IPS-15b (cell line): ENCODE results near the gene NAA60.
"Not testable (repeated sequence)": the region's sequence is repeated elsewhere in the genome, so short reads cannot be mapped to it uniquely, and the experiment has no call there.

ENCODE experiments used
- H3K27me3 ChIP-seq: one replicate; pipeline ENCODE4 v1.6.1; 2013; ENCODE audit warnings: low read length; ENCODE audit not compliant: control insufficient read depth, insufficient read depth
- H3K36me3 ChIP-seq: one replicate; pipeline ENCODE4 v1.6.1; 2013; ENCODE audit warnings: low read length; ENCODE audit not compliant: control insufficient read depth, insufficient read depth
- H3K4me1 ChIP-seq: one replicate; pipeline ENCODE4 v1.6.1; 2013; ENCODE audit warnings: mild to moderate bottlenecking, low read length; ENCODE audit not compliant: control insufficient read depth, insufficient read depth
- H3K4me3 ChIP-seq: one replicate; pipeline ENCODE4 v1.5.1; 2013; ENCODE audit warnings: low read depth, low read length
- H3K9ac ChIP-seq: one replicate; pipeline ENCODE4 v1.6.1; 2013; ENCODE audit warnings: low read depth, mild to moderate bottlenecking, low read length
- H3K9me3 ChIP-seq: one replicate; pipeline ENCODE4 v1.6.1; 2013; ENCODE audit warnings: mild to moderate bottlenecking, low read length; ENCODE audit not compliant: control insufficient read depth, insufficient read depth

NAA60 gene

GRCh38 chr16:3519581-3519980, 76.1 kb downstream of the NAA60 start:
- Histone ChIP-seq H3K9me3 (no peaks in the 10 kb centered on the region), H3K36me3 (peaks cover 6% of the 10 kb centered on the region), H3K27me3 (no peaks in the 10 kb centered on the region), H3K4me1 (no peaks in the 10 kb centered on the region), H3K9ac (no peak overlapping the region), H3K4me3 (no peak overlapping the region)

GRCh38 chr16:3520413-3520812, 76.9 kb downstream of the NAA60 start:
- H3K27me3 ChIP-seq: no peaks in the 10 kb centered on the region

GRCh38 chr16:3520841-3521240, 77.4 kb downstream of the NAA60 start:
- no peaks in the 10 kb centered on the region for H3K4me1 ChIP-seq
- no peak overlapping the region for H3K4me3 ChIP-seq
- peaks cover 8% of the 10 kb centered on the region for H3K36me3 ChIP-seq
- H3K9me3 ChIP-seq: no peaks in the 10 kb centered on the region
- H3K27me3 ChIP-seq: no peaks in the 10 kb centered on the region
- no peak overlapping the region for H3K9ac ChIP-seq

More at GRCh38 chr16:3520413-3520812, 76.9 kb downstream of the NAA60 start:
- H3K4me1 ChIP-seq: no peaks in the 10 kb centered on the region
- peaks cover 8% of the 10 kb centered on the region for H3K36me3 ChIP-seq
- no peak overlapping the region for H3K9ac ChIP-seq
- no peak overlapping the region for H3K4me3 ChIP-seq
- no peaks in the 10 kb centered on the region for H3K9me3 ChIP-seq

GRCh38 chr16:3523281-3523680, 79.8 kb downstream of the NAA60 start:
- no peaks in the 10 kb centered on the region for H3K9me3 ChIP-seq
- H3K36me3 ChIP-seq: peaks cover 3% of the 10 kb centered on the region
- no peak overlapping the region for H3K4me3 ChIP-seq
- H3K27me3 ChIP-seq: no peaks in the 10 kb centered on the region
- no peak overlapping the region for H3K9ac ChIP-seq
- H3K4me1 ChIP-seq: no peaks in the 10 kb centered on the region

GRCh38 chr16:3525951-3526350, 82.5 kb downstream of the NAA60 start:
- H3K9ac ChIP-seq: no peak overlapping the region
- no peaks in the 10 kb centered on the region for H3K9me3 ChIP-seq
- H3K4me1 ChIP-seq: no peaks in the 10 kb centered on the region
- H3K4me3 ChIP-seq: no peak overlapping the region
- no peaks in the 10 kb centered on the region for H3K27me3 ChIP-seq
- peaks cover 9% of the 10 kb centered on the region for H3K36me3 ChIP-seq

- not testable (repeated sequence) for H3K27me3 ChIP-seq, H3K9ac ChIP-seq, H3K4me1 ChIP-seq, H3K36me3 ChIP-seq, H3K9me3 ChIP-seq, H3K4me3 ChIP-seq
These were observed 83.8 kb downstream of the NAA60 start for GRCh38 chr16:3527216-3527829.

GRCh38 chr16:3528406-3528805, 84.9 kb downstream of the NAA60 start:
- H3K4me3 ChIP-seq: no peak overlapping the region
- H3K27me3 ChIP-seq: no peaks in the 10 kb centered on the region
- H3K36me3 ChIP-seq: peaks cover 17% of the 10 kb centered on the region
- H3K4me1 ChIP-seq: no peaks in the 10 kb centered on the region
- H3K9me3 ChIP-seq: no peaks in the 10 kb centered on the region
- H3K9ac ChIP-seq: no peak overlapping the region

GRCh38 chr16:3529175-3529574, 85.7 kb downstream of the NAA60 start:
- Histone ChIP-seq H3K36me3 (peaks cover 17% of the 10 kb centered on the region), H3K4me1 (no peaks in the 10 kb centered on the region), H3K27me3 (no peaks in the 10 kb centered on the region), H3K4me3 (no peak overlapping the region), H3K9me3 (no peaks in the 10 kb centered on the region), H3K9ac (no peak overlapping the region)

- no peak overlapping the region for H3K9ac ChIP-seq
- H3K4me3 ChIP-seq: no peak overlapping the region
- no peaks in the 10 kb centered on the region for H3K9me3 ChIP-seq
- no peaks in the 10 kb centered on the region for H3K4me1 ChIP-seq
- no peaks in the 10 kb centered on the region for H3K27me3 ChIP-seq
- peaks cover 15% of the 10 kb centered on the region for H3K36me3 ChIP-seq
These were observed 87.0 kb downstream of the NAA60 start for GRCh38 chr16:3530371-3530914.

GRCh38 chr16:3532741-3533140, 89.3 kb downstream of the NAA60 start:
- Histone ChIP-seq H3K9me3 (no peaks in the 10 kb centered on the region), H3K36me3 (peaks cover 15% of the 10 kb centered on the region), H3K27me3 (no peaks in the 10 kb centered on the region), H3K4me3 (no peak overlapping the region), H3K9ac (no peak overlapping the region), H3K4me1 (no peaks in the 10 kb centered on the region)

GRCh38 chr16:3534126-3534525, 90.6 kb downstream of the NAA60 start:
- Histone ChIP-seq H3K4me1 (no peaks in the 10 kb centered on the region), H3K27me3 (no peaks in the 10 kb centered on the region), H3K9me3 (no peaks in the 10 kb centered on the region), H3K4me3 (no peak overlapping the region), H3K36me3 (peaks cover 15% of the 10 kb centered on the region), H3K9ac (no peak overlapping the region)

GRCh38 chr16:3536271-3536731, 92.8 kb downstream of the NAA60 start:
- Histone ChIP-seq H3K36me3 (peaks cover 8% of the 10 kb centered on the region), H3K9ac (no peak overlapping the region), H3K9me3 (no peaks in the 10 kb centered on the region), H3K4me1 (no peaks in the 10 kb centered on the region), H3K4me3 (no peak overlapping the region), H3K27me3 (no peaks in the 10 kb centered on the region)
